MM.1S (cell line): Measurements from ENCODE around the gene PTPRE.

ENCODE experiments used
- CTCF ChIP-seq: fragments of 300-600 bp; sonication (generic); IDR thresholded peaks from 2 replicates; pipeline ENCODE4 v1.5.1; 2016; ENCODE audit warnings: antibody characterized with exemption, low read length, mixed read lengths
- EZH2 ChIP-seq: fragments of 300-600 bp; sonication (generic); optimal IDR thresholded peaks from 2 replicates; pipeline ENCODE3; 2017; ENCODE audit warnings: low read depth, mild to moderate bottlenecking, antibody characterized with exemption, low read length, mixed read lengths

DNA sequence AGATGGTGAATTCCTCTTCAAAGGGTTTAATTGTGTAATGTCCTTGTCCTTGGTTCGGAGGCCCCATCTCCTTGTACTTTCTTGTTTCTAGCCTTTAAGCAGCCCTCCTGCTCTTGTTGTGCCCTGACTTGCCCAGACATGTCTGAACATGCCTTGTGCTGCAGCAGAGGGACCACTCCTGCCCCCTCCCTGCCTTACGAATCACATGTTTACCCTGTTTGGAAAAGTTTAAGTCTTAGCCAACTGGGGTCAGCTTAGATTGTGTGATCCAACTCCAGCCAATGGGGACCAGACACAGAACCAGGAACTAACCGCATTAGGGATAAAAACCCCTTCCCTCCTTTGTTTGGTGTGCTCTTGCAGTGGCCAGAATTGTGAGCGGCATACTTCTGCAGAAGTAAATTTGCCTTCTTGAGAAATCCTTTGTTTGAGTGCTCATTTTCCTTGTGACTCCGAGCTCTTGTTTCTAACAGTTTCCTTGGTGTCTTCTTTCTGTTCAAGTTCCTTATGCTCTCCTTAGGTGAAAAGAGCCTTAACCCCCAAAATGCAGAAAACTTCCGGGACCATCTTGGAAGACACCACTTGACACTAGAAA, 43.6 kb upstream of the PTPRE start:
- TF ChIP-seq CTCF (no peak), EZH2 (no peak)
